Heart left ventricle (tissue), 13 donors: Measurements from ENCODE around the gene RND2.

Source experiments
- POLR2A ChIP-seq, 2 donors: fragments of 450-650 bp; IDR thresholded peaks; one replicate each; pipeline ENCODE4 v1.6.1; 2017; ENCODE audit warnings: antibody characterized with exemption in 2 of 2, mild to moderate bottlenecking in 2 of 2, moderate library complexity in 2 of 2
- TF ChIP-seq, protein P1 (sequence below), 12 donors: fragments of 200-600 bp; sonication (generic) in 4 of 12; IDR thresholded peaks; one replicate each; pipeline versions ENCODE4 v1.5.0 to v1.8.0; 2018 to 2022; ENCODE audit warnings: antibody characterized with exemption in 12 of 12, mild to moderate bottlenecking in 5 of 12
- donor health status: ischemic (EF 13 %, LVEDD 7.1; RV severe dilation, severe dysfunction).
- donor health status: DM: no; HTN: yes; CAD: no.
- donor health status: DM: no; HTN: no; CAD: no.
- donor health status: ischemic (EF 25% LVEDD 6.9; RV normal size, moderate dysfunction).
- donor health status: ischemic (EF 25% LVEDD 5.7; RV mildly dilated, moderate dysfunction).
- donor health status: ischemic (EF 35%, LVEDD 5.7; RV mildly dilated, moderate dysfunction).
- donor health status: nonischemic (EF 11% LVEDD 7.7; RV severe dilation, severe dysfunction).
- donor health status: DM: yes; HTN: yes; CAD: no.
- donor health status: PGD.
- donor health status: ischemic (EF 29% LVEDD 5.4; RV normal size, mild dysfunction).
- donor health status: nonischemic (EF 23%, LVEDD 6.1; RV moderate dilation, normal function).

DNA sequence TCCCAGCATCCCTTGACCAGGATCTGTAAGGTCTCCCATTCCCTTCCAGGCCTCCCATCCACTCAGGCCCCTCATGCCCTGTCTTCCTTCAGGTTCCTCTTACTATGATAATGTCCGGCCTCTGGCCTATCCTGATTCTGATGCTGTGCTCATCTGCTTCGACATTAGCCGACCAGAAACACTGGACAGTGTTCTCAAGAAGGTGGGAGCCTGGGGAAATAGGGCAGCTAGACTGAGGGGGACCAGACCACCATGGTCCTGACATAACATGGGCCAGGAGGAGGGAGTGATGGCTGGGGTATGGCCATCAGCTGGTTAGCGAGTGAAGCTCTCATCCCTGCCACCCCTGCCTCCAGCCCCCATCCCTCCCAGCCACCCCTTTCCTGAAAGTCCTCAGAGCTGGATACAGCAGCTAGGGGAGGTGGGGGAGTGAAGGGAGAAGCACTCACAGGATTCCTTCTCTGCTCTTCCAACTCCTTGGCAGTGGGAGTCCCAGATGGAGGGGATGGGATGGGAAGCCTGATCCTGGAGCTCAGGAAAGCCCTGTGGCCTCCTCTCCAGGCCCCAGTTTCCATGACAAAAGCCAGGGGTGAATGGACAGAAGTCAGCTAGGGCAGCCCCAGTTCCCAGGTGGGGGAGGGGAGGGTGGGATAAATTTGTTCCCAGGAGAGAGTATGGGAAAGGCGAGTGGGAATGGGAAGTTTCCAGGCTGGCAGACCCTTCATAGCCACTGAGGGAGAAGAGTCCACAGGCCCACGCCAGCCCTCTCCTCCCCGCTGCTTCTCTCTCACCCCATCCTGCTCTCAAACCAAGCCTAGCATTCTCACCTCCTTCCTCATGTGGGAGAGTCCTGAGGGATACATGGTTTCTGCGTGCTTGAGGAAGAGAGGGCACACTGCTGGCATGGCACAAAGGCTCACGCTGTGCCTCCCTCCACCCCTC is 2.3 kb downstream of the RND2 start:
- TF ChIP-seq, protein P1, sequence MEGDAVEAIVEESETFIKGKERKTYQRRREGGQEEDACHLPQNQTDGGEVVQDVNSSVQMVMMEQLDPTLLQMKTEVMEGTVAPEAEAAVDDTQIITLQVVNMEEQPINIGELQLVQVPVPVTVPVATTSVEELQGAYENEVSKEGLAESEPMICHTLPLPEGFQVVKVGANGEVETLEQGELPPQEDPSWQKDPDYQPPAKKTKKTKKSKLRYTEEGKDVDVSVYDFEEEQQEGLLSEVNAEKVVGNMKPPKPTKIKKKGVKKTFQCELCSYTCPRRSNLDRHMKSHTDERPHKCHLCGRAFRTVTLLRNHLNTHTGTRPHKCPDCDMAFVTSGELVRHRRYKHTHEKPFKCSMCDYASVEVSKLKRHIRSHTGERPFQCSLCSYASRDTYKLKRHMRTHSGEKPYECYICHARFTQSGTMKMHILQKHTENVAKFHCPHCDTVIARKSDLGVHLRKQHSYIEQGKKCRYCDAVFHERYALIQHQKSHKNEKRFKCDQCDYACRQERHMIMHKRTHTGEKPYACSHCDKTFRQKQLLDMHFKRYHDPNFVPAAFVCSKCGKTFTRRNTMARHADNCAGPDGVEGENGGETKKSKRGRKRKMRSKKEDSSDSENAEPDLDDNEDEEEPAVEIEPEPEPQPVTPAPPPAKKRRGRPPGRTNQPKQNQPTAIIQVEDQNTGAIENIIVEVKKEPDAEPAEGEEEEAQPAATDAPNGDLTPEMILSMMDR (IDR thresholded peaks at IDR 0.05), result no peak
- TF ChIP-seq POLR2A (IDR thresholded peaks at IDR 0.05), result no peak
